GM12892 (cell line): ENCODE data around the gene LINGO1.
A peak's percentile ranks its signal among the peaks of the same experiment; 100 is the strongest.

Source experiments
- DNase-seq: peaks from one replicate; pipeline ENCODE4 v3.0.0; 2011; ENCODE audit not compliant: insufficient read length
- FAIRE-seq: peaks from 2 replicates; lab custom pipeline; 2011; peaks lifted over from hg19 to GRCh38; lab: Jason Lieb, UNC
- POLR2A ChIP-seq: IDR thresholded peaks from 2 replicates; pipeline ENCODE4 v1.6.1; 2011; ENCODE audit warnings: low read depth, low read length, control low read depth
- POLR2AphosphoS5 ChIP-seq: IDR thresholded peaks from 2 replicates; pipeline ENCODE4 v1.6.1; 2011; ENCODE audit warnings: low read depth, low read length, control low read depth
- TAF1 ChIP-seq: IDR thresholded peaks from 2 replicates; pipeline ENCODE4 v1.6.1; 2011; ENCODE audit warnings: low read depth, mild to moderate bottlenecking, control low read depth, low read length, borderline replicate concordance

LINGO1 gene

GRCh38 chr15:77607894-77608261, 24.8 kb downstream of the LINGO1 start:
- no peak for TF ChIP-seq TAF1
- TF ChIP-seq POLR2A, result no peak
- no peak for TF ChIP-seq POLR2AphosphoS5
- DNase-seq, result no peak
- no peak for FAIRE-seq

DNA sequence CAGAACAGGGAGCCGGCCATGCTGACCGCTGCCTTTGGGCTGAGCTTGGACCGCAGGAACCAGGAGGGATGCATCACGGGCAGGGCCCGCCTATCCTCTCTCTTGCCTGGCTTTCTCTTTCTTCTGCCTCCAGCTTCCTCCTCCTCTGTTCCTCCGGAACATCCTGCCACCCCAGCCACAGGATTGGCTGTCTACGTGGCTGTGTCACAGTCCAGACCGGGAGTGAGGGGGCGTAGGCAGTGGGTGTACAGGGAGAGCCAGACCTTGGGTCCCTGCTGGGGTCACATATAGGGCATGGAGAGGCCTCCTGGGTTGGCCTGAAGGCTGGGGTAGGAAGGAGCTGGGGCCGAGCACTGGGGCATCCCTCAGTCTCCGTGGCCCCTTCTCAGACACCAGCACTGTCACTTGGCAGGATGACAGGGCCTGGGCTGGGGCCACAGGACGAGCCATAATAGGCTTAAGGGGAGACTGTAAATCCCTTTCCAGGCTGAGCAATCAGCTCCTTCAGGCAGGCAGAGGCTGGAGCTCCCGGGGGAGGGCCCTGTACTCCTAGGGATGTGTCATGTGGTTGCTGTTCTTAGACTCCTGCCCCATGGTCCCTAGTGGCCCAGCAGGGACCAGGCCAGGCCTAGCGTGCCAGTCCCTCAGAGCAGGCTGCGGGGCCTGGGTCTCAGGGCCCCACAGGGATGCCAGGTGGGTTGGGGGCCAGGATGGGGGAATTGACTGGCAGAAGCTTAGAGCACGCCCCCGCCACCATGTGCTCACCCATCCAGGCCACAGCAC, 25.4 kb downstream of the LINGO1 start:
- DNase-seq (no peak), FAIRE-seq (no peak)
- TF ChIP-seq POLR2AphosphoS5 (no peak), TAF1 (no peak), POLR2A (no peak)

DNA sequence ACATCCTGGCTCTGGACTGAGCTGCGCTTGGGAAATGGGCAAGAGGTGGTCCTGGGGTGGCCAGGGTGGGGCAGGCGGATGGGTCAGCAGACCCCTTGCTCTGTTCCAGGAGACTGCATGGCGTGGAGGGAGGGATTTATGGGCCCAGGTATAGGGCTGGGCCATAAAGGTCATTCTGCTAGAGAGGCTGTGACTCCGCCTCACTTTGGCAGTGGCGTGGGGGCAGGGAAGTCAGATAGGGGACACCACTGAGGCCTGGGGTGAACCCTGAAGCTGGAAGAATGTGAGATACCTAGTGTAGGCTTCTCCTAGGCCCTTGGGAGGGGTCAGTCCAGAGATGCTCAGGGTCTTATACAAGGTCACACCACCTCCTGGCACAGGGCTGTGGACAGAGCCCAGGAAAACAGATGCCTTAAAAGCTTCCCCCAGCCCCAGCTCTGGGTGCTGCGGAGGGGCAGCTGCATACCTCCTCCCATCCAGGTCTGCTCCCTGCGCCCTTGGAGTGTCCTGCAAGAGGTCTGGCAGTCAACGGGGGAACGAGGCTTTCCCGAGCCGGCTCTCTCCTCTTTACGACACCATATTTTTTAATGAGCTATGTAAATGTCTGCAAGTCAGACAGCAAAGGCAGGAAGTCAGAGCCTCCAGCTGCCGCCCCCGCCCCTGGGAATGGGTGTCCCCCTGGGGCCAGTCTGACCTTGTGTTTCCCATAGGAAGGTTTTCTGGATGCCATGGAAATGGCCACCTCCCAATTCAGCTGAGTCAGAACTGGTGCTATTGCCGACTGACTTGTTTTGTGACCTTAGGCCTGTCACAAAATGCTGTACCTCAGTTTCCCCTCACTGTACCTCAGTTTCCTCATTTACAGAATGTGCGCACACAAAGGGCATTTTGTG, 26.3 kb downstream of the LINGO1 start:
- FAIRE-seq (no peak), DNase-seq (no peak)
- no peak for TF ChIP-seq POLR2A
- TF ChIP-seq POLR2AphosphoS5, result no peak
- TF ChIP-seq TAF1, result no peak

DNA sequence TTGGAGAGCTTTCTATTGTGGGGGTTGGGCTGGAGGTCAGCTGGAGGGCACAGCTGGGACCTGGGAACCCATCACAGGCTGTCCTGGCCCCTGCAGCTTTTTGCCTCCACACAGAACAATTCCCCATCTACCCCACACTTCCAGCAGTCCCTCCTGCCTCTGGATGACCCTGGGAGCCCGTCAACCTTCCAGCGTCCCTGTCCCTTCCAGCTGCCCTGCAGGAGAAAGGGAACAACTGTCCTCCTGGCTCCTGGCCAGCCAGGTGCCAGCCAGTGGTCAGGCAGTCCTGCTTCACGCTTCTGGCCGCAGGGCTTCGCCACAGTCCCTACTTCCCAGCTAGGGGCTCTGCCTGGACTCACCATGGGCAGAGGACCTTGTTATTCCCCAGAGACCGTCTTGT, 27.2 kb downstream of the LINGO1 start:
- DNase-seq, result no peak
- no peak for FAIRE-seq
- TF ChIP-seq TAF1 (no peak), POLR2A (no peak), POLR2AphosphoS5 (no peak)

GRCh38 chr15:77604973-77605372, 27.7 kb downstream of the LINGO1 start:
- TF ChIP-seq POLR2A, result no peak
- no peak for TF ChIP-seq TAF1
- no peak for TF ChIP-seq POLR2AphosphoS5
- no peak for DNase-seq
- FAIRE-seq, result no peak

DNA sequence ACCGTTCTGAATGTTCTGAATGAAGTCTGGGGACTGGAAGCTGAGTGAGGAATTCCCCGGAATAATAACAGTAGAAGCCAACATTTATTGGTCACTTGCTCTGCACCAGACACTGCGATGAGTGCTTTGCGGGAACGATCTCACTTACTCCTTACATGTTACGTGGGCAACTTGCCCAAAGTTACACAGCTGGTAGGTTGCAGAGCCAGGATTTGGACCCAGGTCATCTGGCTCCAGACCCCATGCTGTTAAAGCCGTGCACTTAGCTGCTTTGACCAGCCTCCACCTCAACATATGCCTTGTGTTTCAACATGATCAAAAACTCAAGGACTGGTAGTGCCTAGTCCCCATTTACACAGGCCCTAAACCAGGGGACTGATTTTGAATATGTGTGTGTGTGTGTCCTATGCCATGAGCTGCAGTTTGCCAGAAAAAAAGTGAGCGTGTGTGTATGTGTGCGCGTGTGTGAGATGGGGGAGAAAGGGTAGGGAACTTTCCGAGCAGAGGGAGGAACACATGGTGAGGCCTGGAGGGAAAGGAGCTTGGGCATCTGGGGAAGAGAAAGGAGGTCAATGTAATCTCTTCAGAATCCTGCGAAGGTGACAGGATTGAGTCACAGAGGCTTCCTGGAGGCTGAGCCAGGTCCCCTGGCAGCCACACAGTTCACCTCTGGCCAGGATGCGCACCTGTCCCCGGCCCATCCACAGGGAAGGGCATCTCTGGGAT, 28.9 kb downstream of the LINGO1 start:
- FAIRE-seq (no peak), DNase-seq (no peak)
- no peak for TF ChIP-seq TAF1
- TF ChIP-seq POLR2AphosphoS5, result no peak
- TF ChIP-seq POLR2A, result no peak

GRCh38 chr15:77602800-77603199, 29.9 kb downstream of the LINGO1 start:
- no peak for FAIRE-seq
- TF ChIP-seq POLR2AphosphoS5 (no peak), POLR2A (no peak), TAF1 (no peak)

DNA sequence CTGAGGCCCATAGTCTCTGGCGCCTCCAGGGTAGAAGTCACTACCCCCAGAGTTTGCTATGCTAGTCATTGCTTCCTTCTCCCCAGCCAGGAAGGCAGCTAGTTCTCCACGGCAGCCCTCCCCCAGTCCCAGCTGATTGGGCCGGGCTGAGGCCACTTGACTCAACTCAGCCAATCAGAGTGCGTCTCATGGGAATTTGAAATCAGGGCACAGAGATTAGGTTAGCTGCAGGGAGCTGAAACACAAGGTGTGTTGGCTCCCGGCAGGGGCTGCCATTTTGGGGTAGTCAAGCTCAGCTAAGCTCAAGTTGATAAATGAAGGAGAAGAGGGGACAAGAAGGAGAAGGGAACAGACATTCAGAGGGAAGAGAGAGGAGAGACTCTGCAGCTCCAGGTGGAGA, 32.8 kb downstream of the LINGO1 start:
- TF ChIP-seq TAF1 (no peak), POLR2AphosphoS5 (no peak), POLR2A (no peak)
- DNase-seq (no peak), FAIRE-seq (no peak)

More at GRCh38 chr15:77602800-77603199, 29.9 kb downstream of the LINGO1 start:
- DNase-seq, result no peak

DNA sequence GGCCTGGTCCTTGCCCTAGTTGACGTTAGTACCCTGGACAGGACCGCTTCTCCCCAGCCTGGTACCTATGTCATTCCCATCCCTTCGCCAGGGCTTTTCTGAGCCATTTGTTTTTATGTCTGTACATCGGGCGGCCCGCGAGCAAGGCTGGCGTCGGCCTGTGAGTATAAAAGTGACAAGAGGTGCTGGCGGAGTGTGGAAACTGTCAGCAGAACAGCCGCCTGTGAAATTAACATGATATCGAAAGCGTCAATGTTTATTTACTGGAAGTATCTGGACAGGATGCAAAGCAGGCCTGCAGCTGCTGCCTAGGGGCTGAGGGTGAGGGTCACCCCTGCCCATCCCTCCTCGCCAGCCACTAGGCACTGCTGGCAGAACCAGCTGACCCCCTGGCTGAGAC, 33.4 kb downstream of the LINGO1 start:
- no peak for TF ChIP-seq POLR2AphosphoS5
- no peak for TF ChIP-seq POLR2A
- TF ChIP-seq TAF1, result no peak
- DNase-seq, result no peak
- no peak for FAIRE-seq

GRCh38 chr15:77598644-77599043, 34.1 kb downstream of the LINGO1 start:
- TF ChIP-seq POLR2AphosphoS5 (no peak), TAF1 (no peak), POLR2A (no peak)
- DNase-seq (no peak), FAIRE-seq (peak; percentile 17)

GRCh38 chr15:77597804-77598453, 34.8 kb downstream of the LINGO1 start:
- no peak for TF ChIP-seq POLR2AphosphoS5
- TF ChIP-seq TAF1, result no peak
- no peak for TF ChIP-seq POLR2A
- DNase-seq (no peak), FAIRE-seq (no peak)
